GM21737 (cell line): ENCODE measurements around the gene C1orf116.

Experiments
- ATAC-seq: cut with Tn5 transposase; IDR thresholded peaks from one replicate; pipeline ENCODE4 v1.9.1; 2021; ENCODE audit warnings: mild to moderate bottlenecking, moderate library complexity; ENCODE audit not compliant: unreplicated experiment

Gene C1orf116

GRCh38 chr1:207020709-207021107, 11.8 kb downstream of the C1orf116 start:
- no peak for ATAC-seq

GRCh38 chr1:207020065-207020708, 12.4 kb downstream of the C1orf116 start:
- no peak for ATAC-seq

GRCh38 chr1:207019661-207020060, 12.9 kb downstream of the C1orf116 start:
- no peak for ATAC-seq

GRCh38 chr1:207019161-207019560, 13.4 kb downstream of the C1orf116 start:
- ATAC-seq, result no peak

DNA sequence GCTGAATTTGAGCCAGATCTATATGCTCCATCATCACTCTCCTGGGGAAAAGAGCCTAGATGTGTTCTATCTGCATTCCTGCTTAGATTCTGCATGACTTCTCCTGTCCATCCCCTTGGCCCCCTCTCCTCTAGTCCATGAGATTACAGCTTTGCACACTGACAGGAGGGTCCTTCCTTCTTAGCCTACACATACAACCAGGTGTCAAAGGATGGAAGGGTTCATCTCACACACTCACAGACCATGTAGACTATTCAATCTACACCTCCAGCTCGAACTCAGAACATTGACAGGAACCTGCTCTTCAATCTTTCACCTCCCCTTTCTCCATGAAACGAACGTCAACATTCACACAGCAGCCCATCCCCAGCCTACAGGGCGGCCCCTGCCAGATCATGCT, 13.8 kb downstream of the C1orf116 start:
- no peak for ATAC-seq

DNA sequence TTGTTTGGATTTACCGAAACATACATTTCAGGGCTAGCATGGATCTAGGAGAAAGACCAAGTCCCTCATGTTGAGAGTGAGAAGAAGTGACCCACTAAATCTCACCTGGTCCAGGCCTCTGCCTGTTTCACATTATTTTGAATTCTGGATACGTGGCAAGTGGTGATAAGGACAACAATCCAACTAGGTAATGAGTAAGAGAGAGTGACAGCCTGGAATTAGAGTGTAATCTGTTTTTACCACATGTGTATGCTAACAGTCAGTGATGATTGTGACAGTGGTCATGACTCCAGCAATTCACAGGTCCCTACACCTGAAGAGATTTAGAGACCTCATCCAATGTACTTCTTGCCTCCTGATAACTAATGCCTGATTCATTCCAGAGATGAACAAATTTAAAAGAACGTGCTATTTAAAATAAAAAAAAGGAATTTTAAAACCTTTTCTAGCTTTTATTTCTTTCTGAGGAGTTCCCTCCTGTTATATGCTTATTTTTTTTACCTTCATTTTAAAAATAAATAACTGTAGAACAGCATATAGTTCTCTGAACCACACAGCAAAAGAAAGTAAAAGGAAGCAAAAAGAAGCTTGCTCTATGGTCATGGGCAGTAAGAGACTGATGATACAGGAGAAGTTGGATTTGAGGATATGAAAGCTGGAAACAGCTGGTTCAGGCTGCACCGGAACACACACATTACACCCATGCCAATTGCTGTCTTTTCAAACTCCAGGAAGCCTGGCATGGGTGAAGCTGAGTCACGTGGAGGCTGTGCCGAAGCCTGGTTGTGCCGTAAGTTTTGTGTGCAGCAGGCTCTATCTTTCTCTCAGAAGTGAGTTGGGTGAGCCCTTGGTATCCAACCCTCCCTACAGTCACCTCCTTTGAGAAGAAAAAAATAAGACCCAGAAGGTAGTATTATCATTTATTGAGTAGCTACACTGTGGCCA, 14.7 kb downstream of the C1orf116 start:
- no peak for ATAC-seq

- ATAC-seq, result no peak
These were observed 16.8 kb downstream of the C1orf116 start for GRCh38 chr1:207015791-207016190.

DNA sequence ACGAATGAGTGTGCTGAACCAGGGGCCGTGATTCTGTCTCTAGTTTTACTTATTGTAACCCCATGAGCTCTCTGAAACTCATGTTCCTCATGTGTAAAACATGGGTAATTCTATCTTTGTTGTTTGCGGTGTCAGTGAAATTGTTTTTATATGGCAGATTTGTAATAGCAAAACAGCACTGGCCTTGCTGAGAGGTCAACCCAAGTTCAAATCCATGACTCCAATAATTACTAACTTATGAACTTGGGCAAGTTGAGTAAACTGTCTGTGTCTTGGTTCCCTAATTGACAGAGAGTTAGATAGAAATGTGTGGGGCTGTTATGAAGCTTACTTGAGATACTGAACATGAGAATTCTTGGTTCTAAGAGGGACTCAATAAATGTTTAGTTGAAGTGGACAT, 17.8 kb downstream of the C1orf116 start:
- ATAC-seq, result no peak

- no peak for ATAC-seq
These were observed 19.1 kb downstream of the C1orf116 start for GRCh38 chr1:207013321-207014085.

DNA sequence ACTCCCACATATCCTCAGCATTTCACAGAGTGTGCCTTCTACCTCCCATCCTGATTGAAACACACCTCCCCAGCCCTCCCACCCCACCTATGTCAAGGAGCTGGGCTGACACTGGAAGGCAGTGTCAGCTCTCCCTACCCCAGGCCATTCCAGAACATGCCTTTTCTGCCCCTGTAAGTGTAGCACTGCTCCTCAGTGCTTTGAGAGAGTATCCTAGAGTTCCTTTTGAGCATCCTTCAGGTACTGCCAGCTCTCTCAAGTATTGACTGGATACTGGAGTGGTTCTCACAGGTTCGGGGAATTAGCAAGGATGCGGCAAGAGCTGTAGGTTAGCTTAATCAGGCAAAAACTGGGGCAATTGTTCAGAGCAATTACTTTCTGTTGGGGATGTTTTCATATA, 21.8 kb downstream of the C1orf116 start:
- ATAC-seq, result no peak

- no peak for ATAC-seq
These were observed 22.6 kb downstream of the C1orf116 start for GRCh38 chr1:207009945-207010344.

- ATAC-seq, result no peak
These were observed 23.2 kb downstream of the C1orf116 start for GRCh38 chr1:207009182-207009850.

DNA sequence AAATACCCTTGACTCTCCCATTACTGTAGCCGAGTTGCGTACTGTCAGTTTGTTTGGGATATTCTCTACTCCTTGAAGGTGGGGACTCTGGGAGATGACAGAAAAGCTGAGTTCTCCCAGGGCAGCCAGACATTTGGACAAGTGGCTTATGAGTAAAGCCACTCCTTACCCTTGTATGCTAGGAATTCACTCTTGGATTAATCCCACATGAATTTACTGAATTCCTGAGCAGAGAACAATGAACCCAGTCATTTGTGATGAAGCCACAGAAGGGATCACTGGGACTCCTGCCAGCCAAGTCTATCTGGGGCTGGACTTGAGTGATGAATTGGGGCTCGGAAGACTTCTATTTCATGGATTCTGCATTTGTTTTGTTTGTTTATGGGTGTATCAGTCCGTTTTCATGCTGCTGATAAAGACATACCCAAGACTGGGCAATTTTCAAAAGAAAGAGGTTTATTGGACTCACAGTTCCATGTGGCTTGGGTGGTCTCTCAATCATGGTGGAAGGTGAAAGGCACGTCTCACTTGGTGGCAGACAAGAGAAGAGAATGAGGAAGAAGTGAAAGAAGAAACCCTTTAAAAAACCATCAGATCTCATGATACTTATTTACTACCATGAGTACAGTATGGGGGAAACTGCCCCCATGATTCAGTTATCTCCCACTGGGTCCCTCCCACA, 25.1 kb downstream of the C1orf116 start:
- no peak for ATAC-seq

DNA sequence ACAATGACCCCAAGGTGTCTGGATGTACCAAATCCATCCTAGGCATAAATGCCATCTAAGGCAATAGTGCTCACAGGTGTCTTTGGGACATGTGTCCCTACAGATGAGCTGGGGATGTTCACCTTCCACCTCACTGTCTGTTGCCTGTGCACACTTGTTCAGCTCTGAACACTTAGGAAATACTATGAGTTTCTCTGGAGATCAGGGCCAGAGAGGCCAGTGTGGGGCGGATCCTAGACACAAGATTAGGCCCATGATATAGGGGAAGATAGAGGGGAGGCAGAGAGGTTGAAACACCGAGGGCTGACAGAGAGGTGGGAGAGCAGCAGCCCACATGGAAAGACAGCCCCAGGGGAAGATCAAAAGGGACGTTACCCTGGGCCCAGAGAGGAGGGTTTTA, 25.6 kb downstream of the C1orf116 start:
- ATAC-seq, result no peak

DNA sequence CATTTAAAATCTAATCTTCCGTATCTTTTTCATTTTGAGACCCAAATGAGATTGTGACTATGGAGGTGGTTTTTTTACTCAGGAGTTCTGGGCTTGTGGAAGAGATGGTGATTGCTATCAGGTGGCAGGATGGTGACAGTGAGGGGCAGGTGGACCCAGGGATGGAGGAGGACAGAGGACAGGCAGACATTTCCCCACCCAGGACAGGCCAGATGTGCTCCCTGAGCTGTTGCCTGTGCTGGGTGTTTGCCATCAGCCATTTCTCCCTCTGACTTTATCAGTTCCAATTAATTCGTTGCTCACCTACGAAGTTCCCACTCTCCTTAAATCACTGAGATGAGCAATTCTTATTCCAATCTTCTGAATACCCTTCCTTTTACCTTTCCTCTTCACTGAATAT, 26.5 kb downstream of the C1orf116 start:
- no peak for ATAC-seq

DNA sequence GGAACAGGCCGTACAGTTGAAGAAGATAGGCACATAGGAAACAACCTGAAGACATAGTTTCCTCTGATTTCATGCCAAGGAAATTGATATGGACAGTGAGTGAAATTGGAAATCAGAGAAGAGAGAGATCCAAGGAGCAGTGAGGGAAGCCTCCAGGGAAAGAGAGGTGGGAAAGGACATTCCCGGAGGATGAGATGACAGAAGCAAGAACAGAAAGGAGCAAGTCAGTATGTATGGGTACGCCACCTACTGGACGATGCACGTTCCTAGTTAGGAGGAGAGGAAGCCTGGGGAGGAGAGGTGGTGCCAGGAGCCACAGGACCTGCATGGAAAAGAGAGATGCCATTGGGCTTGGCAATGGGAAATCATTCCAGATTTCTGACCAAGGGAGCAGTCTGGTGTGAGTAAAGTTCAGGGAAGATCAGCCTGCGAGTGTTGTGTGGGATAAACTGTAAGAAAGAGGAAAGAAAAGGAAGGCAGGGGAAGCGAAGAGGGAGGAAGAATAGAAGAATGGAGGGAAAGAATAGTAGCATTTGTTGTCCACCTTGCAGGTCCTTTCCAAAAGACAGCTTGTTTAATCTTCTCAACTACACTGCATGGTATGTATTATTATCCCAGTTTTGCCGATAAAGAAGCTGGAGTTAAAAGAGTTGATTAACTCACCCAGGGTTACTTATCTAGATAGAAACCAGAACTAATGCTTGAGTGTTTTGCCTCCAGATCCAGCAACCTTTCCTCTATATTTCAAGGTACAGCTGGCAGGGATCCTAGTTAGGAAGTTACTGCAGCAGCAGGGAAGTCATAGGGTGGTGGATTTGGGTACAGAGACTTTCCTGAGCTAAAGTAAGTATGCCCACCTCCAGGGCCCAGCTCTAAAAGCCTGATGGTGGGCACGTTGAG, 27.4 kb downstream of the C1orf116 start:
- no peak for ATAC-seq

DNA sequence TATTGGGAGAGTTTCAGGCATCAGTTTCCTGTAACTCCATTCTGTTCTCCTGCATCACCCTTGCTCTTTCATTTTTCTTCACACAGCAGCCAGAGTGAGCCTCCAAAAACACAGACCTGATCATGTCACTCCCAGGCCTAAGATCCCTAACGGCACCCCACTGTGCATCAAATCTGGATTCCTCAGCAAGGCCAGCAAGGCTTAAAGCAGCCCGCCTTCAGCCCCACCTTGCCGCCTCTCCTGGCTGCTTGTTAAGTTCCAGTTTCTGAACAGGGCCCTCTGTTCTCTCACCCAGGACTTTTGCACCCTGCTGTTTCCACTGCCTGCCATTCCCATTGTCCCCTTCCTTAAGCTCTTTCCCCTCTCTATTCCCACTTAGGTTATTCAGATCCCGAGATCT, 29.3 kb downstream of the C1orf116 start:
- no peak for ATAC-seq

DNA sequence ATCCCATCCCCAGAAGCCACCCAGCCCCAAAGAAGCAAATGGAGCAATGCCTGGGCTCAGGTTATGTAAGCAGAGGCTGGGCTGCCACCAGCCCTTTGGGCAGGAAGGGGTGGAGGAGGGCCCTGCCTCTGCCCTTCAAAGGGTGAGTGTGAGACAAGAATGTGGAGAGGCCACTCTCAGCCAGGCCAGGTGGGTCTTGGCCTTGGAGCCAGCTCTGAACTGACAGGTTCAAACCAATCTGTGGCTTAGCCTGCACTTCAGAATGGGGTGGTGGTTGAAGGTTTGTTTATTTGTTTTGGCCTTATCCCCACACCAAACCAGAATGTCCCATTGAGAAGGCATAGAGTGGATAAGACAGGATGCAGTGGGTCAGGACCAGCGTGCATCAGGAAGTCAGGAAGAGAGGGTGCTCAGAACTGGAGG, 29.8 kb downstream of the C1orf116 start:
- no peak for ATAC-seq

DNA sequence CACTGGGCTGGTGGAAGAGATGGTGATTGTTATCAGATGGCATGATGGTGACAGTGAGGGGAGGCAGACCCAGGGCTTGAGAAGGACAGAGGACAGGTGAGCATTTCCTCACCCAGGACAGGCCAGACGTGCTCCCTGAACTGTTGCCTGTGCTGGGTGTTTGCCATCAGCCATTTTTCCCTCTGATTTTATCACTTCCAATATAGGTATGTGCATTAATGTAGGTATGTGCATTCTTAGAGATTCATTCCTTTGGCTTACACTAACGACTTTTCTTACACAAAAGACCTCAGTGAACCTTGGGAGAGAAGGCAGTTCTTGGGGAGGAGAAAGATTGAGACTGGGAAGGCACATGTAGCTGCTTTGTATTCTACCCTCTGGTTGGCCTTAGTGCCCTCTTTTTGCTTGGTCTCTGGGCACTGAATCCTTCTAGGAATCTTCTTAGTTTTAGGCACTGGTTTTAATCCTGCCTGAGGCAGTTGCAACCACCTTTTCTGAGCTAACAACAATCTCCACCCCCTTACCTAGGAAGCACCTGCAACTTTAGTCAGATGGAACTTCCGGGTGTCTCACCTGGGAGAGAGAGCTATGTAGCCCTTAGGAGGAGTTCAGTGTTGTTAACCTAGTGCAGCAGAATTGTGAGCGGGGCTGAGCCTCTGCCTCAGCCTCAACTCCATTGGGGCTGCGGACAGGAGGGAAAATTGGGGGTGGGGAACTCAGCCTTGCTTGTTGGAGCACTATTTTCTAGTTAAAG, 30.9 kb downstream of the C1orf116 start:
- no peak for ATAC-seq
